Gastrocnemius medialis (tissue), 4 donors: ENCODE data around the gene SYT13. TPM values are rescaled to one million over a fixed set of nuclear protein-coding genes. Genes with fewer than 3 reads are reported as not detected.

ENCODE experiments used
- ATAC-seq, 2 donors: fragments of 150-250 bp; one replicate each; pipeline ENCODE4 v1.9.1; 2016
- DNase-seq, 2 donors: peaks; one replicate each; pipeline ENCODE4 v3.0.0-alpha.2; 2019
- H3K27ac ChIP-seq, 4 donors: fragments of 200-600 bp; sonication (generic); 1 replicate in 1 of 4; 2 replicates in 3 of 4; pipeline ENCODE4 v1.5.1; 2016 to 2018; ENCODE audit warnings: mild to moderate bottlenecking in 2 of 4, moderate library complexity in 1 of 4
- H3K27me3 ChIP-seq, 3 donors: fragments of 200-600 bp; sonication (generic) in 2 of 3; 1 replicate in 1 of 3; 2 replicates in 2 of 3; pipeline versions ENCODE4 v1.5.1 to v1.6.0; 2016 to 2019; ENCODE audit warnings: mild to moderate bottlenecking in 1 of 3, moderate library complexity in 1 of 3
- H3K36me3 ChIP-seq, 2 donors: fragments of 200-600 bp; sonication (generic) in 1 of 2; one replicate each; pipeline ENCODE4 v1.5.1; 2017 to 2018
- H3K4me1 ChIP-seq, 2 donors: fragments of 200-600 bp; sonication (generic) in 1 of 2; one replicate each; pipeline ENCODE4 v1.5.1; 2016 to 2017; ENCODE audit warnings: mild to moderate bottlenecking in 2 of 2
- H3K4me3 ChIP-seq, 4 donors: fragments of 200-600 bp; sonication (generic) in 3 of 4; 1 replicate in 1 of 4; 2 replicates in 3 of 4; pipeline ENCODE4 v1.5.1; 2016 to 2019; ENCODE audit warnings: mild to moderate bottlenecking in 2 of 4
- H3K9me3 ChIP-seq, 3 donors: fragments of 200-600 bp; sonication (generic) in 2 of 3; 1 replicate in 1 of 3; 2 replicates in 2 of 3; pipeline ENCODE4 v1.5.1; 2016 to 2019
- CTCF ChIP-seq, 5 experiments: fragments of 450-650 bp in 3 of 5; fragments of 200-600 bp in 2 of 5; sonication (generic) in 2 of 5; IDR thresholded peaks in 4 of 5; conservative IDR thresholded peaks in 1 of 5; 1 replicate in 4 of 5; 2 replicates in 1 of 5; pipeline ENCODE4 v1.5.1; 2016 to 2019; ENCODE audit warnings: antibody characterized with exemption in 5 of 5, mild to moderate bottlenecking in 3 of 5, moderate library complexity in 3 of 5
- POLR2A ChIP-seq, 2 donors: fragments of 450-650 bp; IDR thresholded peaks; one replicate each; pipeline ENCODE4 v1.6.1; 2017; ENCODE audit warnings: antibody characterized with exemption in 2 of 2, mild to moderate bottlenecking in 2 of 2, moderate library complexity in 2 of 2
- in situ Hi-C, 4 donors: fragments of 200-750 bp; cut with MboI; loops; one replicate each; pipeline versions ENCODE4 v1.15.0 to v1.8.0; 2017; ENCODE audit warnings: low sequenced_read_pairs in 4 of 4
- intact Hi-C: fragments of 100-400 bp; cut with DNase I; formaldehyde crosslinking; loops from one replicate; pipeline ENCODE4 v1.15.1; 2023; ENCODE audit warnings: low total_unique reads
- total RNA-seq, 4 donors: library from RNA; depleted of rRNA; stranded (reverse); fragments of >200 nt; gene quantifications; one replicate each; pipeline versions ENCODE4 v1.1.0 to v1.2.3, GENCODE V29; 2016

The SYT13 gene
- total RNA-seq, 4 donors from 2014 or later, result 0.15 TPM; not detected in 3

- Histone ChIP-seq H3K27me3 (no peaks in the 10 kb centered on the region), H3K36me3 (no peaks in the 10 kb centered on the region), H3K4me3 (no peak overlapping the region), H3K4me1 (peaks cover 20 to 38% of the 10 kb centered on the region in 2 donors), H3K9me3 (no peaks in the 10 kb centered on the region), H3K27ac (peak overlapping the region in 3 of 4 donors; percentile 69 to 86 (median 81))
- in situ Hi-C loops (no loop called here), intact Hi-C loops (no loop called here)
- DNase-seq, result no peak
- TF ChIP-seq CTCF (IDR thresholded peaks at IDR 0.05 in 4 of 5, conservative IDR thresholded peaks at IDR 0.05 in 1 of 5), result no peak
- TF ChIP-seq POLR2A (IDR thresholded peaks at IDR 0.05), result no peak
- no peak for ATAC-seq
Observed at GRCh38 chr11:45208135-45208534, 78.0 kb downstream of the SYT13 start.

GRCh38 chr11:45205978-45206377, 80.2 kb downstream of the SYT13 start:
- Histone ChIP-seq H3K9me3 (no peaks in the 10 kb centered on the region), H3K4me1 (peaks cover 19 to 26% of the 10 kb centered on the region in 2 donors), H3K27ac (no peak overlapping the region), H3K36me3 (no peaks in the 10 kb centered on the region), H3K4me3 (no peak overlapping the region), H3K27me3 (no peaks in the 10 kb centered on the region)
- no peak for DNase-seq
- TF ChIP-seq CTCF (IDR thresholded peaks at IDR 0.05 in 4 of 5, conservative IDR thresholded peaks at IDR 0.05 in 1 of 5) (no peak), POLR2A (IDR thresholded peaks at IDR 0.05) (no peak)
- ATAC-seq, result no peak
- in situ Hi-C loops, result no loop called here
- intact Hi-C loops, result no loop called here

GRCh38 chr11:45204761-45205160, 81.4 kb downstream of the SYT13 start:
- ATAC-seq (no peak), DNase-seq (no peak)
- Histone ChIP-seq H3K27ac (no peak overlapping the region), H3K4me1 (peaks cover 8 to 14% of the 10 kb centered on the region in 2 donors), H3K27me3 (no peaks in the 10 kb centered on the region), H3K4me3 (no peak overlapping the region), H3K9me3 (no peaks in the 10 kb centered on the region), H3K36me3 (no peaks in the 10 kb centered on the region)
- in situ Hi-C loops, result no loop called here
- no peak for TF ChIP-seq POLR2A (IDR thresholded peaks at IDR 0.05)
- TF ChIP-seq CTCF (IDR thresholded peaks at IDR 0.05 in 4 of 5, conservative IDR thresholded peaks at IDR 0.05 in 1 of 5), result no peak
- intact Hi-C loops, result no loop called here

DNA sequence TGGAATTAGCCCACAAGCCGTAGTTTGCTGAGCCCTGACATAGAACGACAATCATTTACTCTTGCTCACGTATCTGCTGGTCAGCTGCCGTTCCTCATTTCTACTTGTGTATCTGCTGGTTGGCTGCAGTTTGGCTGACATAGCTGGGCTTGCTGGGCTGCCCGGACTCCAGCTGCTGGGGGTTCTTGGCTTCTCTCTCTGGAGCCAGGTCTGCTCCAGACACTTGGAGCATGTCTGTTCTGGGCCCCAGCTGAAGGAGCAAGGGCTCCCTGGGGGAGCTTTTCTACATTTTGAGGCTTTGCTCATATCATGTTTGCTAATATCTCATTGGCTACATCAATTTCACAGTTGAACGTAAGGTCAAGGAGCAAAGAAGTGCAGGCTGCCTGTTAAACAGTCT, 92.4 kb downstream of the SYT13 start:
- peak; percentile 30 to 47 for ATAC-seq
- no peaks in the 10 kb centered on the region for H3K9me3 ChIP-seq
- H3K36me3 ChIP-seq, result no peaks in the 10 kb centered on the region
- intact Hi-C loops, result no loop called here
- H3K4me1 ChIP-seq, result peaks cover 0 to 5% of the 10 kb centered on the region in 2 donors
- TF ChIP-seq POLR2A (IDR thresholded peaks at IDR 0.05), result no peak
- no peak for TF ChIP-seq CTCF (IDR thresholded peaks at IDR 0.05 in 4 of 5, conservative IDR thresholded peaks at IDR 0.05 in 1 of 5)
- DNase-seq, result no peak
- no peak overlapping the region for H3K4me3 ChIP-seq
- in situ Hi-C loops, result no loop called here
- no peaks in the 10 kb centered on the region for H3K27me3 ChIP-seq
- peak overlapping the region in 1 of 4 donors; percentile 8 for H3K27ac ChIP-seq

Other genes with a start within 250 kb of the SYT13 start
- gene PRDM11, start 139.7 kb downstream of the SYT13 start, total RNA-seq, result 10 to 100 TPM in 2 of 4 donors, 1 to 10 TPM in 2; 5.0 to 15.4 (median 9.5) TPM